Measurements from ENCODE around the gene TMPRSS4.

TMPRSS4 gene

DNA sequence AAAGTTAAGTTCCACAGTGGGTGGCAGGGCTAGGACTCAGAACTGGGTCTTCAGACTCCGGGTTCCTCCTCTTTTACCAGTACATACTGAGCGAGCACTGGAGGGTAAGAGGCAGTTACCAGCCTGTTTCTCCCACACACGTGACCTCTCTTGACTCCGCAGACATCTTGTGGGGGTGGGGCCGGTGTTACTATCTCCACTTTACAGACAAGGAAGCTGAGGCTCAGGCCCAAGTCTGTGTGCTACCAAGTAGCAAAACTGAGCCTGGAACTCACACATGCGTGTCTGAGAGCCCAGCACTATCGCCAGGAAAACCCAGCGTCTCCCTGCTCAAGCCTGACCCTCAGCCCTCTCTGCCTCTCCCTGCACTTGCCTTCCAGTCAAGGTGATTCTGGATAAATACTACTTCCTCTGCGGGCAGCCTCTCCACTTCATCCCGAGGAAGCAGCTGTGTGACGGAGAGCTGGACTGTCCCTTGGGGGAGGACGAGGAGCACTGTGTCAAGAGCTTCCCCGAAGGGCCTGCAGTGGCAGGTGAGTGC is 25.9 kb downstream of the TMPRSS4 start:
- DNase-seq (ENCODE audit: extremely low read depth in 1 of 2, low read depth in 1 of 2), result no peak

DNA sequence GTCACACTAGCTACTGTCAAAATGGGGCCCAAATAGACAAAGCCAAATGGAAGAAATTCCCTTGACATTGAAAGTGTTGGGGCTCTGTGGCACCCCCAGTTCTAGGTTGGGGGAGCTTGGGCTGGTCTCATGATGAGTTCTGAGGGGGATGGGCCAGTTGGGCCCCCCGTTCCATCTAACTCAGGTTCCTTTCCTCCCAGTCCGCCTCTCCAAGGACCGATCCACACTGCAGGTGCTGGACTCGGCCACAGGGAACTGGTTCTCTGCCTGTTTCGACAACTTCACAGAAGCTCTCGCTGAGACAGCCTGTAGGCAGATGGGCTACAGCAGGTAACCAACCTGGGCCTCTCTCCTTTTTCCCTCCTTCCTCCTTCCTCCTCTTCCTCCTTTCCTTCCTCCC is 27.6 kb downstream of the TMPRSS4 start:
- DNase-seq (ENCODE audit: extremely low read depth in 1 of 2, low read depth in 1 of 2), result no peak

DNA sequence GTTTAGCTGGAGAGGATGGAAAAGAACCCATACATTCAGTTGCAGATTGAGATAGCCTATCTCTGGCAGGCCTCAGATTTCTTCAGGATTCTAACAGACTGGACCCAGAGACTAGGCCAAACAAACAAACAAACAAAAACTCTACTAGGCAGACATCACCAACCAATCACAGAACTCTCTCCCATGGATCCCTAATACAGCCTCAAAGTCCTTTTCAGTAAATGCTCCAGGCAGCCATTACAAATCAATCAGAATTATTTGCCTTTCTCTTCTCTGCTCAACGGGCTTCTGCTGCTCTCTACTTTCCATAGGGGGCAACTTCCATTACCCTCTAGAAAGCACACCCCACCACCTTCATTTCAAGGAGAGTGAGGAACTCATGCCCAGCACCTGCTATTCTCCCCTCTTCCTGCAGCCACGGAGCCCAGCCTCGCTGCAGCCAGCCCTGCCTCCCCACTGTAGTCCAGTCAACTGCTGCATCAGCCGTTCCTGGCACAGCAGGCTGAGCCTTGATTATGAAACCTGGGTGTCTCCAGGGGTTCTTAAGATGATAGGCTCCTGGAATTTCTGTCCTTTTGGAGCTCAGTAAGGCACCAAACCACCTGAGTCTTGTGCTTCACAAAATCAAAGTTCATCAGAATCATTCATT is 28.9 kb downstream of the TMPRSS4 start:
- no peak for DNase-seq (ENCODE audit: extremely low read depth in 1 of 2, low read depth in 1 of 2)

DNA sequence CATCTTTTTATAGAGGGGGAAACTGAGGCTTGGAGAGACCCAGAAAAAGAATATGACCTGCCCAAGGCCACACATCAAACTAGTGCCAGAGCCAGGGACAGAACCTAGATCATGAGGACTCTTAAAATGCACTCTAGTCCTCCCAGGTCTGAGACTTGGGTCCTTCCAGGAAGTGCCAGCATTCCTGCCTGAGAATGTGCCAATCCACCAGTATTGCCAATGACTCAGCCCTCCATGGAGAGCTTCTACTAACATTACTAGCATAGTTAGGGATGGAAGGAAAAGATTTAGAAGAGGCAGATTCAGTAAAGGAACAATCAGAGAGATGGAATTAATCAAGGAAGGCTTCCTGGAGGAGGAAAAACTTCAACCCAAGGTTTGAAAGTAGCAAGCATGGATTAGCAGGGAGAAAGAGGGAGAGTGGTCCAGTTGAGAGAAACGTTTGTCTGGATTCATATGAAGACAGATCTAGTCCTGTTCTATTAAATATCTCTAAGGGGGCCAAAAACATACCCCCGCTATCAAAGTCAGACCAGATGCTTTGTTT is 30.0 kb downstream of the TMPRSS4 start:
- no peak for DNase-seq (ENCODE audit: extremely low read depth in 1 of 2, low read depth in 1 of 2)

DNA sequence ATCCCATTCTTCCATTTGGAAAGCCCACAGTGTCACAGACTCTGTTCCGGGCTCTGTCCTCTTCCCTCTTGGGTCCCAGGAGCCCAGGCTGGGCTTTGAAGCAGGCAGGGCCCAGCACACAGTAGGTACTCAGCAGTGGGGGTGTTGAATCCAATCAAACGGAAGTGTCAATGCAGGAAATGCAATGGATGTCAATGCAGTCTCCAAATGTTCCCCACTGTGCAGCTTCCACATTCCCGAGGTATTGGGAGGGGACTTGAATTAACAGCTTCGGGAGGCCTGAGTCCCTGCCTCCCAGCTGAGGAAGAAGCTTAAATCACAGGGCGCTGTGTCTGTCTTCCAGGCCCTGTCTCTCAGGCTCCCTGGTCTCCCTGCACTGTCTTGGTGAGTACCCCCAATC is 31.6 kb downstream of the TMPRSS4 start:
- no peak for DNase-seq (ENCODE audit: extremely low read depth in 1 of 2, low read depth in 1 of 2)

DNA sequence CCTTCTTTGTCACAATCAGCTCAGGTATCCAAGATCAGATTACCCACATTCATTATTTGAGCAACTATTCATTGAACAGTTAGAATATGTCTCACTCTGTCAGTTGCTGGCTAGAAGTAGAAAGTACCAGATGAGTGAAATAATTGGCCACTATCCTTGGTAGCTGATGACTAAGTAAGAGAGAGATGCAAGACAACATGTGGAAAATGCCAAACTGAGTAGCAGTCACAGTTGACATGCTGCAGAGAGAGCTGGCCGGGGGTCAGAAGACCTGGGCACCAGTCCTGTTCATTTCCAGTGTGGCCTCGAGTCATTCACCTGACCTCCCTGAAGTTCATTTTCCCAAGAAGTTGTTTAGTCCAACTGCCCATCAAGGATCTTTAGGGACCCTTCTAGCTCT is 32.4 kb downstream of the TMPRSS4 start:
- DNase-seq (ENCODE audit: extremely low read depth in 1 of 2, low read depth in 1 of 2), result no peak

DNA sequence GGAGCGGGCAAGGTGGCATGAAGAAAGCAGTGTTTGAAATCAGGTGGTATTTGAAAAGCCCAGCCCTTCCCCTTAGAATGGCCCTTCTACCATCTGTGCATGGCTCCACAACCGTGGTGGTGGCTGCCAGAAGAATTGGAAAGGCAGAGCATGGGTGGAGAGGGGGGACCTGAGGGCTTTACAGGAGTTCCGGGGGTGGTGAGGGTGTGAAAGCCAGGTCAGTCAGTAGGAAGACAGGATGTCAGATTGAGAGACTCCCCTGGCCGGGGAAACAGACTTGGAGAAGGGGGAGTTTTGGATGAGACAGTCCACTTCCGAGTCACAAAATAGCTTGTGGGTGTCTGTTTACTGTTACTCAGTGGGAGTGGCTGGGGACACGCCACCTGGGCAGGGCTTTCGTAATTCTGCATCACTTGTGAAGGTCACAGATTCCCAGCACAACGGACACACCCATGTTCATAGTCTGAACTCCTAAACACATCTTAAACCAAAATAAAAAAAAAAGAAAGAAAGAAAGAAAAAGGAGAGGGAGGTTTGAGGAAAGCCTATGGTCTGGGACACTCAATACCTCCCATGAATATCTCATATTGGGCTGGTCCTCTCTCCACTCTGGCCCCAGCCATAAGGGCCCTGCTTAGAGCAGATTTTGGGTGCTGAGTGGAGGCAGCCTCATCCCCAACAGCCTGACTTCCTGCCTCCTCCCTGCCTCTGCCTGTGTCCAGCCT is 34.3 kb downstream of the TMPRSS4 start:
- no peak for DNase-seq (ENCODE audit: extremely low read depth in 1 of 2, low read depth in 1 of 2)

DNA sequence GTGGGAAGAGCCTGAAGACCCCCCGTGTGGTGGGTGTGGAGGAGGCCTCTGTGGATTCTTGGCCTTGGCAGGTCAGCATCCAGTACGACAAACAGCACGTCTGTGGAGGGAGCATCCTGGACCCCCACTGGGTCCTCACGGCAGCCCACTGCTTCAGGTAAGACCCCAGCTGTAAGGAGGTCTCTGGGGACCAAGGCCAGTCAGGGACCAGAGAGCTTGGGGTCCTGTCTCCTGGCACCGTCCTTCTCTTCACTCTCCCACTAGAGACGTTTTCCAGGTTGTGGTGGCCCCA is 34.8 kb downstream of the TMPRSS4 start:
- DNase-seq (ENCODE audit: extremely low read depth in 1 of 2, low read depth in 1 of 2), result no peak

DNA sequence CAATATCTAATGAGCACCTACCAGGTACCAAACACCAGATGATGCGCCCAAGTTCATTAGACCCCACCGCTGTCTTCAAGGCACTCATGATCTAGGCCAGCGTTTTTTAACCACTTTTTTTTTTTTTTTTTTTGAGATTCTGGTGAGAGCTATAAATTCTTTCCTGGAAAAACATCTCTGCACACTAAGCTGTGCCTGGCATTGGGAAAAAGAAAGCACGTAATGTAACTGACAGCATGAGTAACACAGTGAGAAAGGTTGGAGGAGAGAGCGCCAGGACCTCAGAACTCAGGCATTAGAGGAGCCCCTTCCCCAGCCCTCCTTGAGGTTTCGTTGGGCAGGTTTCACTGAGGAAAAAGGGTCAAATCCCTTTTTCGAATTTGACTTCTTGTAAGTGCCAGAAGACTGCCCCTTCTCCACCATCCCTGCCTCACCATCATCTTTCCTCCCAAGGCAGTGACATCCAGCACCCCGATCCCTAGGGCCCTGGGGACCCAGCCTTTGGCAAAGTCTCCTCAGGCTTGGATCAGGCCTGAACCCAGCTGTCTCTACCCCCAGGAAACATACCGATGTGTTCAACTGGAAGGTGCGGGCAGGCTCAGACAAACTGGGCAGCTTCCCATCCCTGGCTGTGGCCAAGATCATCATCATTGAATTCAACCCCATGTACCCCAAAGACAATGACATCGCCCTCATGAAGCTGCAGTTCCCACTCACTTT is 36.0 kb downstream of the TMPRSS4 start:
- no peak for DNase-seq (ENCODE audit: extremely low read depth in 1 of 2, low read depth in 1 of 2)

DNA sequence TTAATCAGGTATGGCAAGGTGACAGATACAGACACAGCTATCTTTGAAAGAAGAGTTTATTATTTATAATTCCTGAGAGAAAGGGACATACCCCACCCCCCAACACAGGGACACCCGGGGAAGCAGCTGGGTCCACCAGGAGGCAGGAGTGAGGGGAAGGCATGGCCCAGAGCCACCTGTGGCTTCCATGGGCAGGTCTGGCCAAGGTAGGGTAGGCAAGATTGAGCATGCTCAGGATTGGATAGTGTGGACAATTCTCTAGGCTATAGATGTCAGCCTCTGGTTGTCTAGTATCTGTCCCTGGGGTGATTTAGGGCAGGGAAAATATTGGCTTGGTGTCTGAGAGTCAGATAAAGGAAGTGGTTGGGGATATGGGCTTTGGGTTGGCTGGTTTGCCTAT is 37.4 kb downstream of the TMPRSS4 start:
- DNase-seq (ENCODE audit: extremely low read depth in 1 of 2, low read depth in 1 of 2), result no peak

DNA sequence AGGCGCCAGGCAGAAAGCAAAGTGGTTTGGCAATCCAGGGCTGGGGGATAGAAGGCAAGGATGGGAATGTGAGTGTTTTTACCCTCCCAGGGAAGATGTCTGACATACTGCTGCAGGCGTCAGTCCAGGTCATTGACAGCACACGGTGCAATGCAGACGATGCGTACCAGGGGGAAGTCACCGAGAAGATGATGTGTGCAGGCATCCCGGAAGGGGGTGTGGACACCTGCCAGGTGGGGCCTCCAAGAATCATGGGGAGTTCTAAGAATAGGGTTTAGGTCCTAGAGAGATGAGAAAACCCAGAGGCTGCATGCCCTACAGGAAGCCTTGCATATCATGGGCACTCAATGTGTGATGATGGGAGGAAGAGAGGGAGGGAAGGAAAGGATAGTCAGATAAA is 38.2 kb downstream of the TMPRSS4 start:
- DNase-seq (ENCODE audit: extremely low read depth in 1 of 2, low read depth in 1 of 2), result no peak

DNA sequence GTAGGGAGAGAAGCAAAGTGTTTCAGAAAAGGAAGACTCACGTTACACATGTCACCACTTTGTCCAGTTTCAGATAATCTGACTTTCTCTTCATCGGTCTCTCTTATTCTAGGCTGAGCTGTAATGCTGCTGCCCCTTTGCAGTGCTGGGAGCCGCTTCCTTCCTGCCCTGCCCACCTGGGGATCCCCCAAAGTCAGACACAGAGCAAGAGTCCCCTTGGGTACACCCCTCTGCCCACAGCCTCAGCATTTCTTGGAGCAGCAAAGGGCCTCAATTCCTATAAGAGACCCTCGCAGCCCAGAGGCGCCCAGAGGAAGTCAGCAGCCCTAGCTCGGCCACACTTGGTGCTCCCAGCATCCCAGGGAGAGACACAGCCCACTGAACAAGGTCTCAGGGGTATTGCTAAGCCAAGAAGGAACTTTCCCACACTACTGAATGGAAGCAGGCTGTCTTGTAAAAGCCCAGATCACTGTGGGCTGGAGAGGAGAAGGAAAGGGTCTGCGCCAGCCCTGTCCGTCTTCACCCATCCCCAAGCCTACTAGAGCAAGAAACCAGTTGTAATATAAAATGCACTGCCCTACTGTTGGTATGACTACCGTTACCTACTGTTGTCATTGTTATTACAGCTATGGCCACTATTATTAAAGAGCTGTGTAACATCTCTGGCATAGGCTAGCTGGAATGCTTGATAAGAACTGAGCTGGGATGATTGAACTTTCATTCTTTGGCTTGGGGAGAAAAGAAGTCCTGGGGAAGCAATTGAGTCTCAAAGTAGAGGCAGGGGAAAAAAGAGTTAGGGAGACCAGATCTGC is 41.1 kb downstream of the TMPRSS4 start:
- DNase-seq (ENCODE audit: extremely low read depth in 1 of 2, low read depth in 1 of 2), result no peak

DNA sequence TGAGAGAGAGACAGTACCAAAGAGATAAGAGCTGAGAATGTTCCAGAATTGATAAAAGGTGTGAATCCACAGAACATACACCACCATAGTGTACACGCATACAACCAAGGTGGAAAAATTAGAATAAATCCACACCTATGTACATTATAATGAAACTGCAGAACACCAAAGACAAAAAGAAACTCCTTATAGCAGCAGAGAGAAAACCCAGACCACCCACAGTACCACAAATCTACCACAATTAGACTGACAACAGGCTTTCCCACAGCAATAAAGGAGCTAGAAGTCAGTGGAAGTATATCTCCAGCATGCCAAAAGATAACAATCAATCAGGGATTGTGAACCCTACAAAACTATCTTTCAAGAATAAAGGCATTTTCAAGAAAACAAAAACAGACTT is 43.9 kb downstream of the TMPRSS4 start:
- no peak for DNase-seq (ENCODE audit: extremely low read depth in 1 of 2, low read depth in 1 of 2)

DNA sequence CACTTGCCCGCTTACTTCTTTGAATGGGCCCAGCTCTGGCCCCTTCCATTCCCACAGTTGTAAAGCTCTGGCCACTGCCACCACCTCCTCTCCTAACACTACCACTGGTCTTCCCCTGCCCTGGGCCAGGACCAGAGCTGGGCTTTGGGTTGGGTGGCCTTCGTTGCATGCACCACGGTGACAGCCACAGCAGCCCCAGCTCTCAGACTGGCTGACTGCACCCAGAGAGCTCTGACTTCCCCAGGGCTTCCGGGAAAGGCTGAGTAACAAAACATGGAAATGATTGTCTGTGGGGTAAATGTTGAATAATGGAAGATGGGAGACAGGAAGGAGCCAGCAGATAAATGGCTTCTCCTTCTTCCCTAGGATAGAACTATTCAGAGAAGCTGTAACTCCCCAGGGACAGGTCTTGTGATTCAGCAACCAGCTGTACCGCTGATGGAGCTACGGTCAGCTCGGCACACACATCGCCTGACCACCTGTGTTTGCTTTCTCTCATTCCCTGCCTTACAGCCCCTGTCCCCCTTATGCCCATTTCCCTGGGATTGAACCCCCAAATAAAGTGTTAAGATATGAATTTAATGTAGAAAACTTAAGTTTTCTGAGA is 48.2 kb downstream of the TMPRSS4 start:
- no peak for DNase-seq (ENCODE audit: extremely low read depth in 1 of 2, low read depth in 1 of 2)

DNA sequence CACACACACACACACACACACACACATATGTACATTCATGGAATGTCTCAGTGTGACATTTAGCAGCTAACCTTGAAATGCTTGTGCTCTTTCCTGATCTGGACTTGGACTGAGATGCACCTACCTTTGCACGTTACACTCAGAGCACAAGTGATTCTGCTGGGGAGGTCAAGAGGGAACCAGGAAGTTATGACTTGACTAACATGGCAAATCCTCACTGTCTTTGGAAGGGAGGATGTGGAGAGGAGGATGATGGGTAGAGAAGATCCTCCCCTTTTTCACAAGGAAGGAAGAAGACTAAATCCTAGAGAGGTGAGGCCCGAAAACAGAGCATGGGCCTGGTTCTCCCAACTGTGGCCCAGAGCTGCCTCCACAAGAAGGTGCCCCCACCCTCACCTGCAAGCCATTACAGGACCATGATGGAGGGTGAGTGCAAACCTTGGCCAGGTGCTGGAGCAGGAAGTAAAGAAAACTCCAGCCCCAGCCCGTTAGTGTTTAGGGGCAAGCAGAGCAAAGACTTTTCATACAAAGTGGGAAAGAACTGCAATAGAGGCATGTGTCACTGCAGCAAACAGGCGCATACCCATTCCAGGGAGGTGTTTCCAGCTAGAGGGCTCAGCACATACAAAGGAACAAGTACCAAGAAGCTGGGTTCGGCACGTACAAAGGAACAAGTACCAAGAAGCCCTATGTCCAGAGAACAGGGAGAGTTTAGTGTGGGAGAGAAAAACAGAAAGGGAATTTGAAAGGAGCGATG is 49.4 kb downstream of the TMPRSS4 start:
- no peak for DNase-seq (ENCODE audit: extremely low read depth in 1 of 2, low read depth in 1 of 2)

DNA sequence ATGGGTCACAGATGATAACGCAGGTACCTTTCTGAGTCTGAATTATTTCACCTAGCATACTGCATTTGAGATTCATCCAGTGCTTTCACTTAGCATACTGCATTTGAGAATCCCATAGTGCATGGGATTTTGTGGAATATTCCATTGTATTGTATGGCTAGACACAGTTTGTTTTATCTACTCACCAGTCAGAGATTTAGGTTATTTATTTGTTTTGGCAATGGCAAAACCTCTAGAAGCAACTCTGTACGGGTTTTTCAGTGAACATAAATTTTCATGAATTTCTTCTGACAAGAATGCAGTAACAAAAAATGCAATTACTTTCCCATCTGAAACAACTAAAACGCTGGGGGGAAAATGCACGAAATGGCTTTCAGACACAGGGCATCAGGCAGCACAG is 51.4 kb downstream of the TMPRSS4 start:
- no peak for DNase-seq (ENCODE audit: extremely low read depth in 1 of 2, low read depth in 1 of 2)

DNA sequence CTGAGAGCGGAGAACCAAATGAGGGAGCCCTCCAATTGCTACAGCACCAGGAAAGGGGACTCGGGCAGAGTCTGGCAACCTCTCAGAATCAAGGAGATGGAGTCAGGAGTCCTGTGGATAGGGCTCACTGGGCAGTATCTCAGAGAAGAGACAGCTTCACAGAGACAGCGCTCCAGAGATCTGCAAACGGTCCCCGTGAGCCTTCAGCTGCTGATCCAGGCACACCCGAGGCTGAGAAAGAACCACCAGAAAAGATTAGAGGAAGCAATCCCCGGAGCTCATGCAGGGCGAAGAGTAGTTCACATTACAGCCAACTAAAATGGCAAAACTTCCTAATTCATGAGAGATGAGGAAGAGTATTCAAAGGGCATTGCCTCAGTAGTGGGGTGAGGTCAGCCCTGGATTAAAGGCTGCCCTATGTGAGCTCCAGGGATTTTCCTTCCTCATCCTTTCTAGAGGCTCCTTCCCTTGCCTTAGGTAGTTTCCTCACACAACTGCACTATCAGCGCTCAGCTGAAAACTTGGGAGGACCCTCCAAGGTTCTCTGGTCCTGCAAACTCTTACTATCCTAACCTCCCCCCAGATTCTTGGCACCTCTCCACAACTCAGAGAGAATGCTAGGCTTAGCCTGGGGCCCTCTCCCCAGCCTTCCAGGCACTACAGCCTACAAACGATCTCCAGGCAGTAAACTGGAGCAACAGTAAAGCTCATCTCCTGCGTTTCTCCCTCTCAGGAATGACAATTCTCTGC is 52.0 kb downstream of the TMPRSS4 start:
- no peak for DNase-seq (ENCODE audit: extremely low read depth in 1 of 2, low read depth in 1 of 2)

DNA sequence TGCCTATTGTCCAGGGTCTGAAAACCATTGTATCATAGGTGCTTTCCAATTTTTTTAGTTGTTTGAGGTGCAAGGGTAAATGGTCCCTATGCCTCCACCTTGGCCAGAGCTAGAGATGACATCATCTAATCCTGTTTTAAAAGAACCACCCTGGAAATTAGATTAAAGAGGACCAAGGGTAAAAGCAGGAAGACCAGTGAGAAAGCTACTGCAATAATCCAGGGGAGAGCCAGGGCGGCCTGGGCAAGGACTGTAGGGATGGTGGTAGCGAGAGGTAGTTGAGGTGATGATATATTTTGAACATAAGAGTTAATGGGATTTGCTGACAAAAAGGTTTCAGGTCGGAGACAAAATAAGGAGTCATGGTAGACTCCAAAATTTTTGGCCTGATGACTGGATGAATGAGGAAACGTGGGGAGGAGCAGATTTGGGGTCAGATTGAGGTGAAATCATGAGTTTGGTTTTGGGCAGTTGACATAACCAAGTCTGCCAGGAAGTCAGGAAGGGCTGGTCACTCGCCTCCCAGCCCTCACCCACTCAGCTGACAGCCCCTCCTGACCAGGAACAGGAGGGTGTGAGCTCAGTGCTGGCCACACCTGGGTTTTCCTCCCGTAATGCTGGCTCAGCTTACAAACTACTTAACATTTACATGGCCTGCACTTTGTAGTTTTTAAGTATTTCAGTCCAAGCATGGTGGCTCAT is 52.7 kb downstream of the TMPRSS4 start:
- DNase-seq (ENCODE audit: extremely low read depth in 1 of 2, low read depth in 1 of 2), result no peak
